ENCODE results near the gene FANCD2OS.
"Not testable (repeated sequence)": the region's sequence is repeated elsewhere in the genome, so short reads cannot be mapped to it uniquely, and the experiment has no call there.

The FANCD2OS gene
- total RNA-seq, result 0 to 0.07 reads per million in 2 donors

GRCh38 chr3:10108091-10108490, at the start of gene FANCD2OS:
FANCD2OS (minus strand) TSS chr3:10108255; CDS start chr3:10104774, 3,481 bp downstream.
- no peak for DNase-seq

- DNase-seq, result no peak
Observed at GRCh38 chr3:10157031-10157430, 49.0 kb upstream of the FANCD2OS start.

GRCh38 chr3:10155658-10156057, 47.6 kb upstream of the FANCD2OS start:
- no peak for DNase-seq

GRCh38 chr3:10155123-10155472, 47.0 kb upstream of the FANCD2OS start:
- no peak for DNase-seq

- no peak for DNase-seq
Observed at GRCh38 chr3:10154335-10155122, 46.5 kb upstream of the FANCD2OS start.

- DNase-seq, result no peak
Observed at GRCh38 chr3:10150987-10151386, 42.9 kb upstream of the FANCD2OS start.

GRCh38 chr3:10149226-10149625, 41.2 kb upstream of the FANCD2OS start:
- no peak for DNase-seq

GRCh38 chr3:10145685-10146084, 37.6 kb upstream of the FANCD2OS start:
- no peak for DNase-seq

- DNase-seq, result peak; percentile 6
Observed at GRCh38 chr3:10142707-10143560, 34.9 kb upstream of the FANCD2OS start.

GRCh38 chr3:10140996-10141546, 33.0 kb upstream of the FANCD2OS start:
- no peak for DNase-seq

GRCh38 chr3:10137178-10137577, 29.1 kb upstream of the FANCD2OS start:
- no peak for DNase-seq

- DNase-seq, result no peak
Observed at GRCh38 chr3:10136426-10137005, 28.5 kb upstream of the FANCD2OS start.

- not testable (repeated sequence) for DNase-seq
Observed at GRCh38 chr3:10135872-10136271, 27.8 kb upstream of the FANCD2OS start.

- no peak for DNase-seq
Observed at GRCh38 chr3:10122724-10123123, 14.7 kb upstream of the FANCD2OS start.

- no peak for DNase-seq
Observed at GRCh38 chr3:10121064-10121463, 13.0 kb upstream of the FANCD2OS start.

GRCh38 chr3:10119376-10119775, 11.3 kb upstream of the FANCD2OS start:
- no peak for DNase-seq

GRCh38 chr3:10116928-10117327, 8.9 kb upstream of the FANCD2OS start:
- no peak for DNase-seq

- DNase-seq, result no peak
Observed at GRCh38 chr3:10116138-10116460, 8.0 kb upstream of the FANCD2OS start.

GRCh38 chr3:10115326-10116137, 7.5 kb upstream of the FANCD2OS start, which contains the start of gene BRK1:
BRK1 (plus strand) TSS chr3:10115675; CDS start chr3:10115702, 27 bp downstream.
- peak; percentile 87 for DNase-seq

- DNase-seq, result no peak
Observed at GRCh38 chr3:10106919-10107318, 1.1 kb downstream of the FANCD2OS start.

GRCh38 chr3:10099041-10099440, 9.0 kb downstream of the FANCD2OS start:
- no peak for DNase-seq

GRCh38 chr3:10093678-10094077, 14.4 kb downstream of the FANCD2OS start:
- no peak for DNase-seq
